OCI-LY1 (cell line): Measurements from ENCODE around the gene ADAM33.

Experiments
- H2AFZ ChIP-seq: fragments of 200-600 bp; sonication (generic), shearing (Covaris generic); 2 replicates; pipeline ENCODE4 v1.6.0; 2014; ENCODE audit warnings: antibody characterized with exemption, mild to moderate bottlenecking, low read length
- H3F3A ChIP-seq: fragments of 200-600 bp; sonication (generic), shearing (Covaris generic); 2 replicates; pipeline ENCODE4 v1.6.0; 2014; ENCODE audit warnings: mild to moderate bottlenecking, antibody characterized with exemption, low read length, moderate library complexity; ENCODE audit not compliant: insufficient read depth
- H3K27ac ChIP-seq: fragments of 200-600 bp; sonication (generic); 2 replicates; pipeline ENCODE4 v1.5.1; 2014; ENCODE audit warnings: low read length, mixed run types, mild to moderate bottlenecking, low read depth; ENCODE audit not compliant: poor library complexity, severe bottlenecking
- H3K27me3 ChIP-seq: fragments of 200-600 bp; sonication (generic); 2 replicates; pipeline ENCODE4 v1.6.0; 2014; ENCODE audit warnings: antibody characterized with exemption, mild to moderate bottlenecking, low read length, moderate library complexity; ENCODE audit not compliant: insufficient read depth
- H3K36me3 ChIP-seq: fragments of 200-600 bp; sonication (generic); 2 replicates; pipeline ENCODE4 v1.6.1; 2014; ENCODE audit warnings: mild to moderate bottlenecking, antibody characterized with exemption, low read length, moderate library complexity, mixed read lengths; ENCODE audit not compliant: insufficient read depth
- H3K4me1 ChIP-seq: fragments of 200-600 bp; sonication (generic); 2 replicates; pipeline ENCODE4 v1.5.1; 2014; ENCODE audit warnings: mild to moderate bottlenecking, low read length, moderate library complexity; ENCODE audit not compliant: insufficient read depth, severe bottlenecking
- H3K4me2 ChIP-seq: fragments of 200-600 bp; sonication (generic), shearing (Covaris generic); 2 replicates; pipeline ENCODE4 v1.6.1; 2014; ENCODE audit warnings: low read length
- H3K4me3 ChIP-seq: fragments of 200-600 bp; sonication (generic); 2 replicates; pipeline ENCODE4 v1.5.1; 2014; ENCODE audit warnings: low read length, low read depth, mild to moderate bottlenecking, mixed read lengths; ENCODE audit not compliant: poor library complexity, severe bottlenecking
- H3K79me2 ChIP-seq: fragments of 200-600 bp; shearing (Covaris generic); 2 replicates; pipeline ENCODE4 v1.6.1; 2016; ENCODE audit warnings: mixed run types, low read length, mixed read lengths; ENCODE audit not compliant: insufficient read depth
- H3K9ac ChIP-seq: fragments of 200-600 bp; sonication (generic), shearing (Covaris generic); 2 replicates; pipeline ENCODE4 v1.6.1; 2014; ENCODE audit warnings: mild to moderate bottlenecking, low read length, mixed read lengths
- H3K9me2 ChIP-seq: fragments of 200-600 bp; sonication (generic), shearing (Covaris generic); 2 replicates; pipeline ENCODE4 v1.6.1; 2014; ENCODE audit warnings: low read depth, mild to moderate bottlenecking, low read length, mixed read lengths
- H3K9me3 ChIP-seq: fragments of 200-600 bp; shearing (Covaris generic); 2 replicates; pipeline ENCODE4 v1.6.1; 2014; ENCODE audit warnings: low read length, mixed read lengths
- H4K20me1 ChIP-seq: fragments of 200-600 bp; sonication (generic), shearing (Covaris generic); 2 replicates; pipeline ENCODE4 v1.6.0; 2016; ENCODE audit warnings: mild to moderate bottlenecking, low read length; ENCODE audit not compliant: insufficient read depth
- EZH2 ChIP-seq: fragments of 200-600 bp; sonication (generic), shearing (Covaris generic); IDR thresholded peaks from 2 replicates; pipeline ENCODE4 v1.8.0; 2017; ENCODE audit warnings: borderline replicate concordance, mixed run types, mild to moderate bottlenecking, antibody characterized with exemption, low read length, moderate library complexity, mixed read lengths
- TF ChIP-seq, protein P1 (sequence below): fragments of 200-600 bp; sonication (generic), shearing (Covaris generic); IDR thresholded peaks from 2 replicates; pipeline ENCODE4 v1.5.1; 2017; ENCODE audit warnings: mild to moderate bottlenecking, antibody characterized with exemption, low read length, moderate library complexity, mixed read lengths

ADAM33 gene

GRCh38 chr20:3714092-3714491 is 32.3 kb upstream of the ADAM33 start:
- H3K79me2 ChIP-seq: no peaks in the 10 kb centered on the region
- H3K27me3 ChIP-seq: no peaks in the 10 kb centered on the region
- no peak overlapping the region for H3K4me3 ChIP-seq
- no peaks in the 10 kb centered on the region for H3K36me3 ChIP-seq
- H3F3A ChIP-seq: no peaks in the 10 kb centered on the region
- H3K9me2 ChIP-seq: no peaks in the 10 kb centered on the region
- H3K4me2 ChIP-seq: no peak overlapping the region
- no peaks in the 10 kb centered on the region for H3K9me3 ChIP-seq
- H3K27ac ChIP-seq: no peak overlapping the region
- H3K9ac ChIP-seq: no peak overlapping the region
- no peaks in the 10 kb centered on the region for H4K20me1 ChIP-seq
- no peak overlapping the region for H2AFZ ChIP-seq
- TF ChIP-seq, protein P1, sequence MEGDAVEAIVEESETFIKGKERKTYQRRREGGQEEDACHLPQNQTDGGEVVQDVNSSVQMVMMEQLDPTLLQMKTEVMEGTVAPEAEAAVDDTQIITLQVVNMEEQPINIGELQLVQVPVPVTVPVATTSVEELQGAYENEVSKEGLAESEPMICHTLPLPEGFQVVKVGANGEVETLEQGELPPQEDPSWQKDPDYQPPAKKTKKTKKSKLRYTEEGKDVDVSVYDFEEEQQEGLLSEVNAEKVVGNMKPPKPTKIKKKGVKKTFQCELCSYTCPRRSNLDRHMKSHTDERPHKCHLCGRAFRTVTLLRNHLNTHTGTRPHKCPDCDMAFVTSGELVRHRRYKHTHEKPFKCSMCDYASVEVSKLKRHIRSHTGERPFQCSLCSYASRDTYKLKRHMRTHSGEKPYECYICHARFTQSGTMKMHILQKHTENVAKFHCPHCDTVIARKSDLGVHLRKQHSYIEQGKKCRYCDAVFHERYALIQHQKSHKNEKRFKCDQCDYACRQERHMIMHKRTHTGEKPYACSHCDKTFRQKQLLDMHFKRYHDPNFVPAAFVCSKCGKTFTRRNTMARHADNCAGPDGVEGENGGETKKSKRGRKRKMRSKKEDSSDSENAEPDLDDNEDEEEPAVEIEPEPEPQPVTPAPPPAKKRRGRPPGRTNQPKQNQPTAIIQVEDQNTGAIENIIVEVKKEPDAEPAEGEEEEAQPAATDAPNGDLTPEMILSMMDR: no peak
- TF ChIP-seq EZH2: no peak
- no peaks in the 10 kb centered on the region for H3K4me1 ChIP-seq

- no peak within 1 kb of the TSS for H3K27ac ChIP-seq
- no peaks in the 10 kb centered on the region for H4K20me1 ChIP-seq
- no peak within 1 kb of the TSS for H3K4me2 ChIP-seq
- no peaks in the 10 kb centered on the region; the same call in 1 of the 2 replicates for H3K27me3 ChIP-seq
- no peak within 1 kb of the TSS for H3K9ac ChIP-seq
- H3K79me2 ChIP-seq: no peaks in the 10 kb centered on the region
- no peaks in the 10 kb centered on the region for H3K9me3 ChIP-seq
- H3K36me3 ChIP-seq: no peaks in the 10 kb centered on the region
- no peaks in the 10 kb centered on the region for H3F3A ChIP-seq
- no peaks in the 10 kb centered on the region for H3K9me2 ChIP-seq
- no peaks in the 10 kb centered on the region for H3K4me1 ChIP-seq
- TF ChIP-seq, protein P1: no peak
- no peak for TF ChIP-seq EZH2
- no peak within 1 kb of the TSS for H2AFZ ChIP-seq
- no peak within 1 kb of the TSS for H3K4me3 ChIP-seq
Observed at GRCh38 chr20:3712279-3712873, 30.6 kb upstream of the ADAM33 start, which contains the start of gene SIGLEC1. Gene SIGLEC1 (minus strand): TSS chr20:3712600. CDS start chr20:3707128, 5,472 bp downstream.

DNA sequence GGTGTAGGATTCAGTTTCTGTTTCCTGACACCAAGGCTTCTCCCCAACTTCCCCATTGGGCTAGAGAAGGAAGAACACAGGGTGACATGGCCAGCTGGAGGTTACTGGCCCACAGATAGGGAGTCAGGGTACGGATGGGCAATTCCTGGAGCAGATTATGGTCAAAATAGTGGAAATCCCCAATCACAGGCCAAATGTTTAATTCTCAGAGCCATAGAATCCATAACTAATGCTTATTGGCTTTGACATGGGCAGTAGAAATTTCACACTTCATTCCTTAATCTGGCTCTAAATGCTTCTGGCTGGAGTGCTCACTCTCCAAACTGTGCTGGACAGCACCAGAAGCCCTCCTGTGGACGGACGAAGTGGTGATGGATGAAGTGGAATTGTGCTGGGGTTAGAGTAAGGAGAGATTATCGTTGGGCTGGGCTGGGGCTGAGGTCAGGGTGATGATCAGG is 29.7 kb upstream of the ADAM33 start:
- Histone ChIP-seq H2AFZ (no peak overlapping the region), H3K27ac (no peak overlapping the region), H3K4me1 (no peaks in the 10 kb centered on the region), H3K4me3 (no peak overlapping the region), H3K9me3 (no peaks in the 10 kb centered on the region), H3F3A (no peaks in the 10 kb centered on the region), H3K36me3 (no peaks in the 10 kb centered on the region), H3K4me2 (no peak overlapping the region), H3K9ac (no peak overlapping the region), H4K20me1 (no peaks in the 10 kb centered on the region), H3K27me3 (no peaks in the 10 kb centered on the region; the same call in 1 of the 2 replicates), H3K79me2 (no peaks in the 10 kb centered on the region), H3K9me2 (no peaks in the 10 kb centered on the region)
- TF ChIP-seq EZH2: no peak
- TF ChIP-seq, protein P1: no peak
